Measurements from ENCODE around the gene PDCD7. TPM values are rescaled to one million over a fixed set of nuclear protein-coding genes. Genes with fewer than 3 reads are reported as not detected.

The PDCD7 gene
- total RNA-seq, 1 donor from 2014 or later: 12.3 TPM

- H3K4me3 Mint-ChIP-seq (ENCODE audit: unreplicated experiment): no peak overlapping the region
- Histone ChIP-seq H4K20me1 (ENCODE audit: insufficient read depth, low read length) (peaks cover 25% of the 10 kb centered on the region), H3K9ac (ENCODE audit: low read length) (no peak overlapping the region), H3K79me2 (ENCODE audit: insufficient read depth, low read length) (no peaks in the 10 kb centered on the region), H3K4me3 (ENCODE audit: insufficient read depth, low read depth, low read length) (no peak overlapping the region), H3K27me3 (ENCODE audit: insufficient read depth, low read length) (no peaks in the 10 kb centered on the region), H2AFZ (ENCODE audit: low read depth, low read length) (no peak overlapping the region), H3K4me1 (ENCODE audit: insufficient read depth, low read length) (peaks cover 9% of the 10 kb centered on the region), H3K9me3 (ENCODE audit: insufficient read depth, low read depth, low read length) (no peaks in the 10 kb centered on the region), H3K36me3 (ENCODE audit: insufficient read depth, low read length) (peaks cover 8% of the 10 kb centered on the region), H3K4me2 (ENCODE audit: low read length) (no peak overlapping the region), H3K27ac (ENCODE audit: low read depth, low read length) (no peak overlapping the region)
- FAIRE-seq (no peak), DNase-seq (ENCODE audit: low read depth) (no peak)
- TF ChIP-seq EZH2 (IDR thresholded peaks at IDR 0.05; ENCODE audit: insufficient read depth, low read length) (no peak), CTCF (IDR thresholded peaks at IDR 0.05; ENCODE audit: insufficient read depth, low read depth, low read length) (no peak)
- H3K27ac Mint-ChIP-seq (ENCODE audit: unreplicated experiment): no peak overlapping the region
- peaks cover 4% of the 10 kb centered on the region for H3K9me3 Mint-ChIP-seq (ENCODE audit: unreplicated experiment)
- peaks cover 36% of the 10 kb centered on the region for H3K36me3 Mint-ChIP-seq (ENCODE audit: low read depth, unreplicated experiment)
- peaks cover 14% of the 10 kb centered on the region for H3K4me1 Mint-ChIP-seq (ENCODE audit: low read depth, unreplicated experiment)
- H3K27me3 Mint-ChIP-seq (ENCODE audit: low read depth, unreplicated experiment): peaks cover 21% of the 10 kb centered on the region
Observed at GRCh38 chr15:65099336-65099735, 34.3 kb downstream of the PDCD7 start.

GRCh38 chr15:65097651-65098263, 35.9 kb downstream of the PDCD7 start:
- Histone ChIP-seq H3K4me3 (ENCODE audit: insufficient read depth, low read depth, low read length) (no peak overlapping the region), H3K27ac (ENCODE audit: low read depth, low read length) (no peak overlapping the region), H3K36me3 (ENCODE audit: insufficient read depth, low read length) (peaks cover 8% of the 10 kb centered on the region), H4K20me1 (ENCODE audit: insufficient read depth, low read length) (peaks cover 22% of the 10 kb centered on the region), H2AFZ (ENCODE audit: low read depth, low read length) (no peak overlapping the region), H3K4me2 (ENCODE audit: low read length) (no peak overlapping the region), H3K4me1 (ENCODE audit: insufficient read depth, low read length) (peaks cover 9% of the 10 kb centered on the region), H3K9ac (ENCODE audit: low read length) (no peak overlapping the region), H3K79me2 (ENCODE audit: insufficient read depth, low read length) (no peaks in the 10 kb centered on the region), H3K27me3 (ENCODE audit: insufficient read depth, low read length) (no peaks in the 10 kb centered on the region), H3K9me3 (ENCODE audit: insufficient read depth, low read depth, low read length) (no peaks in the 10 kb centered on the region)
- Mint-ChIP-seq H3K4me3 (ENCODE audit: unreplicated experiment) (peak overlapping the region; percentile 27), H3K27ac (ENCODE audit: unreplicated experiment) (no peak overlapping the region), H3K4me1 (ENCODE audit: low read depth, unreplicated experiment) (peaks cover 14% of the 10 kb centered on the region), H3K27me3 (ENCODE audit: low read depth, unreplicated experiment) (peaks cover 18% of the 10 kb centered on the region), H3K9me3 (ENCODE audit: unreplicated experiment) (peaks cover 4% of the 10 kb centered on the region), H3K36me3 (ENCODE audit: low read depth, unreplicated experiment) (peaks cover 40% of the 10 kb centered on the region)
- TF ChIP-seq EZH2 (IDR thresholded peaks at IDR 0.05; ENCODE audit: insufficient read depth, low read length): no peak
- no peak for TF ChIP-seq CTCF (IDR thresholded peaks at IDR 0.05; ENCODE audit: insufficient read depth, low read depth, low read length)
- DNase-seq (ENCODE audit: low read depth) (no peak), FAIRE-seq (no peak)

All from astrocyte (in vitro differentiated cells and primary cell).